ENCODE results near the gene GALNT2. TPM values are rescaled to one million over a fixed set of nuclear protein-coding genes. Genes with fewer than 3 reads are reported as not detected.

GALNT2 gene
- polyA plus RNA-seq, 1 of the 3 experiments (the other 2 are of a cell fraction): 118 TPM

- TF ChIP-seq YY1 (IDR thresholded peaks at IDR 0.05; ENCODE audit: low read depth): no peak
- TF ChIP-seq ZBTB33 (IDR thresholded peaks at IDR 0.05; ENCODE audit: borderline replicate concordance, low read depth): no peak
- peak; percentile 56 for TF ChIP-seq TCF12 (IDR thresholded peaks at IDR 0.05)
- TF ChIP-seq REST (IDR thresholded peaks at IDR 0.05; ENCODE audit: low read depth, low read length): no peak
- TF ChIP-seq MEF2A (IDR thresholded peaks at IDR 0.05; ENCODE audit: borderline replicate concordance, low read depth): no peak
- no peak for TF ChIP-seq SMC3 (IDR thresholded peaks at IDR 0.05; ENCODE audit: low read depth, low read length)
- TF ChIP-seq RAD21 (IDR thresholded peaks at IDR 0.05; ENCODE audit: low read length): peak; percentile 21; the same call in 1 of the 2 replicates
- TF ChIP-seq EZH2phosphoT487 (IDR thresholded peaks at IDR 0.05; ENCODE audit: borderline replicate concordance, low read depth): no peak
- TF ChIP-seq NFIC (IDR thresholded peaks at IDR 0.05; ENCODE audit: borderline replicate concordance): no peak
- no peak for TF ChIP-seq RXRA (IDR thresholded peaks at IDR 0.05; ENCODE audit: borderline replicate concordance, low read depth)
- no peak for TF ChIP-seq SIN3A (IDR thresholded peaks at IDR 0.05; ENCODE audit: borderline replicate concordance, low read depth, low read length)
- no peak for TF ChIP-seq FOXM1 (IDR thresholded peaks at IDR 0.05; ENCODE audit: low read depth)
These were observed 76.5 kb downstream of the GALNT2 start (continued) for GRCh38 chr1:230143534-230143933.

- Histone ChIP-seq H3K27me3 (ENCODE audit: insufficient read depth) (no peaks in the 10 kb centered on the region), H3K79me2 (ENCODE audit: insufficient read depth) (peaks cover 89% of the 10 kb centered on the region), H3K9ac (no peak overlapping the region), H3K4me1 (ENCODE audit: control insufficient read depth in 1 of 2, insufficient read depth in 2 of 2, low read depth in 1 of 2, low read length in 1 of 2) (peaks cover 31 to 58% of the 10 kb centered on the region in 2 experiments; a peak in 3 of 4 replicates), H3K4me2 (no peak overlapping the region), H3K9me2 (no peaks in the 10 kb centered on the region), H2AFZ (ENCODE audit: low read depth) (no peak overlapping the region), H3K36me3 (replicated peaks in 1 of 2; ENCODE audit: control insufficient read depth in 1 of 2, insufficient read depth in 2 of 2, low read length in 1 of 2) (peaks cover 0 to 3% of the 10 kb centered on the region in 2 experiments), H3K4me3 (ENCODE audit: low read depth in 2 of 2, low read length in 1 of 2) (no peak overlapping the region), H4K20me1 (ENCODE audit: insufficient read depth) (peaks cover 93% of the 10 kb centered on the region), H3K9me3 (no peaks in the 10 kb centered on the region), H3K27ac (ENCODE audit: low read depth in 2 of 2, low read length in 1 of 2) (no peak overlapping the region), H3F3A (replicated peaks; ENCODE audit: insufficient read depth) (no peaks in the 10 kb centered on the region)
- TF ChIP-seq EP300 (IDR thresholded peaks at IDR 0.05; ENCODE audit: borderline replicate concordance in 1 of 2, low read depth in 1 of 2, low read length in 1 of 2) (no peak), ELF1 (IDR thresholded peaks at IDR 0.05) (no peak), GABPA (IDR thresholded peaks at IDR 0.05; ENCODE audit: low read depth) (no peak), SMC3 (IDR thresholded peaks at IDR 0.05; ENCODE audit: low read depth, low read length) (0 out of 2 replicates have a peak, but pooled peaks have one; percentile 0)
- DNase-seq: no peak
- ChIA-PET POLR2A (interaction anchor here (0.9 kb wide), 1 partner anchor 450 kb away, joined by 3 read pairs; no protein-coding TSS in a partner anchor), CTCF (interaction anchor here (0.8 to 1.4 kb wide), 2 partner anchors 10 to 11 kb away, joined by 3 to 4 read pairs; no protein-coding TSS in a partner anchor)
- WGBS (ENCODE audit: low lambda C conversion rate): 96% methylated on average over 14 of the region's 14 CpGs
These were observed 77.1 kb downstream of the GALNT2 start for GRCh38 chr1:230144010-230144614.
